Skin epidermis (tissue), 12 donors: ENCODE data around the gene PPFIA4.

ENCODE experiments used
- H3K27ac ChIP-seq, 21 experiments: fragments of 200-600 bp; sonication (generic) in 11 of 21; one replicate each; pipeline ENCODE4 v1.5.0; 2020; ENCODE audit warnings: mild to moderate bottlenecking in 3 of 21, inconsistent platforms in 2 of 21, moderate library complexity in 2 of 21
- H3K4me3 ChIP-seq, 7 experiments: fragments of 200-600 bp; sonication (generic) in 2 of 7; one replicate each; pipeline ENCODE4 v1.5.0; 2020; ENCODE audit warnings: inconsistent platforms in 2 of 7, mild to moderate bottlenecking in 2 of 7, moderate library complexity in 1 of 7

PPFIA4 gene

DNA sequence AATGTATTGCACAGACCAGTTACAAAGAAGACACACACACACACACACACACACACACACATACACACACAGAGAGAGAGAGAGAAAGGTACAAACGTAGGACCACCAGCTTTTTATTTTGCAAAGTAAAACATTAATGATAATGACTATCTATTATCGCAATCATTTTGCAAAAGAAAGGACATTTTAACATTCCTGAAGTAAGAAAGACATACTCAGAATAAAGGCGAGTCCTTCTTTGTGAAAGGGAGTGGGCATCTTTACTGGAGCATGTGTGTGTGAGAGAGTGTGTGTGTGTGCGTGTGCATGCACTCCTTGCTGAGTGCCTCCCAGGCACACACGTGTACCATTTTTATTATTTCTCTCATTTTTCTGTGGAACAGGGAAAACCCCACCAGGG is 28.4 kb downstream of the PPFIA4 start:
- H3K4me3 ChIP-seq = no peak overlapping the region

DNA sequence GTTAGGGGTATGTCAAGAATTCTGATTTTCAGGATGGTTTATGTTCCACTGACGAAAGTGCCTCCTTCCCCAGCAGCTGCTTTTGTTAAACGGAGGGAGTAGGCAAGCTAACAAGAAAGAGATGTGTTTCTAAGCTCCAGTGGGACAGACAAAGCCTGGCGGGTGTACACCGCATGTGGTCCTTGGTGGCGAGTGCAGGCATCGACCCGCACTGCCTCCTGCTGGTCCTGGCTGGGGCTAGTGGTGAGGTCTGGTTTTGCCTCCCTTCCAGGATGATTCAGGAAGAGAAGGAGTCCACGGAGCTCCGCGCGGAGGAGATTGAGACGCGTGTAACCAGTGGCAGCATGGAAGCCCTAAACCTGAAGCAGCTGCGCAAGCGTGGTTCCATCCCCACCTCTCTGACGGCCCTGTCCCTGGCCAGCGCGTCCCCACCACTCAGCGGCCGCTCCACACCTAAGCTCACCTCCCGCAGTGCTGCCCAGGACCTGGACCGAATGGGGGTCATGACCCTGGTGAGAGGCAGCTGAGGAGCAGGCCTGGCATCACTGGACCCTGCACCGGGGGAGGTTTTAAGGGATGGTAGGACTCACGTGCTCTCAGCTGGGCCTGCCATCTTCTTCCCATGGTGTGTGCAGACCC is 29.0 kb downstream of the PPFIA4 start:
- no peak overlapping the region for H3K4me3 ChIP-seq
- no peak overlapping the region for H3K27ac ChIP-seq

More for the DNA sequence above, 28.4 kb downstream of the PPFIA4 start:
- no peak overlapping the region for H3K27ac ChIP-seq

DNA sequence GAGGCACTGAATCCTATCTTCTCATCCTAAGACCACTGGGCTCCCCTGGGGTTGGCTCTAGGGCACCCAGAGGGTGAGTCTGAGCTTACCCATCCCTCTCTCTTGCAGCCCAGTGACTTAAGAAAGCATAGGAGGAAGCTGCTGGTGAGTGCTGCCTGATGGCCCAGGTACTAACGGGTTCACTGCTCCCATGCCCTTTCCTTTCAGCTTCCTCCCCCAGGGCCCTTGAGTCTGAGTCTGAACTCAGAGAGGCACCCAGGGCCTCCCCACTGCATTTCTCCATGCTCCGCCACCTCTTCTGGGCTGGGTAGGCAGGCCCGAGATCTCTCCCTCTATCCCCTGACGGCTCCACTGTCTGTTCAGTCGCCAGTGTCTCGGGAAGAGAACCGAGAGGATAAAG is 29.7 kb downstream of the PPFIA4 start:
- no peak overlapping the region for H3K27ac ChIP-seq

DNA sequence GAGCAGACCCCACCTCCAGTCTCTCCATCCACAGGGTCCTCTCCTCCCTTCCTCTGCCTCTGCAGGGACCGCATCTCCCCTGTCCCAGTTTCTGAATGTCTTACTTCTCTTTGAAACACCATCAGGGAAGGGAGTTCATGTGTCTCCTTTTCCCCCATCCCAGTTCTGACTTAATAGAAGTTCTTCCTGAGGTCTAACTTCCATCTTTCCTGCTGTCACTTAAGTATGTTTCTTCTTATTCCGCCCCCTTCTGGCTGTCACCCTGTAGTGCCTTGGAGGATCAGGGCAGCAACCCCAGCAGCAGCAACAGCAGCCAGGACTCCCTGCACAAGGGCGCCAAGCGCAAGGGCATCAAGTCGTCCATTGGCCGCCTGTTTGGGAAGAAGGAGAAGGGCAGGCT is 30.2 kb downstream of the PPFIA4 start:
- no peak overlapping the region for H3K27ac ChIP-seq
- no peak overlapping the region for H3K4me3 ChIP-seq

More for the DNA sequence above, 29.7 kb downstream of the PPFIA4 start:
- no peak overlapping the region for H3K4me3 ChIP-seq

DNA sequence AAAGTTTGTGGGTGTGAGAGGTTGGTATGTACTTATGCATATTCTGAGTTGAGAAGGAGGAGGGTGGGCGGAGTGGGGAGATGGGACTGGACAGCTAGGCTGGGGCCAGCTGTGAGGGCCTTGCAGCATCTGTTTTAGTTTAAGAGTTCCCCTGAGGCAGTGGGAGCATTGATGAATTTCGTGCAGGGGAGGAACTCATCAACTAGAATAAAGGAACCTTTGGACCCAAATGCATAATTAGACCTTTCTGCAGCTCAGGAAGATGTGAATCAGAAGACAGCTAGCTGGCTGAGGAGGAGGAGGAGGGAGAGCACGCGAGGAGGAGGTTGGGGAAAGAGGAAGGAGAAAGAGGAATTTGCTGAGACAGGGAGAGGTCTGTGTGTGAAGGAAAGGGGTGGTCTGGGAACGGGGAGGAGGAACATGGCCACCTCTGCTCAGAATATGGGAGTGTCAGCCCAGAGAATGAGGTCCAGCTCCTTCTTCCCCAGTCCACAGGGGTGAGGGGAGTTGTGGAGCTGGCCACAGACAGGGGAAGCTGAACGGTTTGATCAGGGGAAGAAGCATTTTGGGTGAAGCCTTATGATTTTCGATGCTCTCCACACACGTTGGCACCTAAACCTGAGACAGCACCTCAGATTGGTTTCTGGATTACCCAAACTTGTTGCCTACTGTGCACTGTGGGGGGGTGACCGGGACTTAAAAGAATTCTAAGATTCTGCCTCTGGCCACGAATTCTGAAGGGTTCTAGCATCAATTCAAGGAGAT is 31.8 kb downstream of the PPFIA4 start:
- no peak overlapping the region for H3K27ac ChIP-seq

DNA sequence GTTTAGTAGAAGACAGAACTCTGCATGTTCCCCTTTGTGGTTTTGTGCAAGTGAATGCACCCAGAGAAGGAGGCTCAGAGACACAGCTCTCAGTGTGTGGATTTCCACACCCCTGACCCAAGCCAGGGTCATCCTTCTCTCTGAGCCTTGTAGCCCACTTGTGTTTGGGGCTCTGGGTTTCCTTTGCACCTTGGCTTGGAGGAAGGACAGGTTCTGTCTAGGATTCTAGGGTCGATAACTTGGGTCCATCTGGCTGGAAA is 32.3 kb downstream of the PPFIA4 start:
- Histone ChIP-seq H3K4me3 (no peak overlapping the region), H3K27ac (no peak overlapping the region)

More for the DNA sequence above, 31.8 kb downstream of the PPFIA4 start:
- H3K4me3 ChIP-seq = no peak overlapping the region

DNA sequence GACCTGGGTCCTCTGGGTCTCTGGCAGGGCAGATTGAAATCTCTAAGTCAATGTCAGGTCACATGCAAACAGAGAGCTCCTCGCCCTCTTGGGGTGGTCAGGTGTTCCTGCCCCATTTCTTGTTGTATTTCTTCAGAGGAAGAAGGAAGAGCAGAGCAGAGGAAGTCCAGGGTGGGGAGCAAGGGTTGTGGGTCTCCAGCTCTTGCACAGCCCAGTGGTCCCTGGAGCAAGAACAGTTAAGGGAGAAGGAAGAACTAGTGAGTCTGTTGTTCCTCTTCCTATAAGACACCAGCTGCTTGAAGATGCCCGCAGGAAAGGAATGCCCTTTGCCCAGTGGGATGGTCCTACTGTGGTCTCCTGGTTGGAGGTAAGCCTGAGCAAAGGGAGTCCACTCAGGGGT is 33.2 kb downstream of the PPFIA4 start:
- Histone ChIP-seq H3K4me3 (no peak overlapping the region), H3K27ac (no peak overlapping the region)

DNA sequence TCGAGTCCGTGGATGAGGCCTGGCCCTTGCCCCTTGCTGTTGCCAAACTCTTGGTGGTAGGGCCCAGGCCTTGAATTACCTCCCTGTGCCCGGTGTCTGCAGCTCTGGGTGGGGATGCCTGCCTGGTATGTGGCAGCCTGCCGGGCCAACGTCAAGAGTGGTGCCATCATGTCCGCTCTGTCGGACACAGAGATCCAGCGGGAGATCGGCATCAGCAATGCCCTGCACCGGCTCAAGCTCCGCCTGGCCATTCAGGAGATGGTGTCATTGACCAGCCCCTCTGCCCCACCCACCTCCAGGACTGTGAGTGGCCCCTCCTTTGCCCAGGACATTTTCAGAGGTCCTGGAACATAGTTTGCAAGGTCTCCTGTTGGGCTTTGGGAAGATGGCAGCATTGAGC is 33.8 kb downstream of the PPFIA4 start:
- H3K27ac ChIP-seq = no peak overlapping the region

DNA sequence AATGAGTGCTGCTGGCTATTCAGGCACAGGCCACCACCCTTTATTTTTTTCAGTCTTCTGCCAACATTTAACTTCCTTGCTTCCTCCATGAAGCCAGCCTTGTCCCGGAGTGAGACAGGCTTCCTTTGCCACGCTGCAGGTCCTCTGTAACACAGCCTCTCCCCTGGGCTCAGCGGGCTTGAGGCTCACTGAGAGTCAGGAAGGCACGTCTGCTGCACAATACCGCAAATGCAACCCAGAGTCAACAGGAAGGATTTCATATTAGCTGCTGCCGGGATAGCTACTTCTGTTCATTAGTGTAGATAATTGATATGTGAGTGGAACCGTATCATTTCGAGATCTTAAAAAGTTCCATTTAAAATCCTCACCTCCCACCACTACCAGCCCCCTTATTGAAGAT is 37.0 kb downstream of the PPFIA4 start:
- no peak overlapping the region for H3K27ac ChIP-seq
- H3K4me3 ChIP-seq = no peak overlapping the region

More for the DNA sequence above, 33.8 kb downstream of the PPFIA4 start:
- no peak overlapping the region for H3K4me3 ChIP-seq

DNA sequence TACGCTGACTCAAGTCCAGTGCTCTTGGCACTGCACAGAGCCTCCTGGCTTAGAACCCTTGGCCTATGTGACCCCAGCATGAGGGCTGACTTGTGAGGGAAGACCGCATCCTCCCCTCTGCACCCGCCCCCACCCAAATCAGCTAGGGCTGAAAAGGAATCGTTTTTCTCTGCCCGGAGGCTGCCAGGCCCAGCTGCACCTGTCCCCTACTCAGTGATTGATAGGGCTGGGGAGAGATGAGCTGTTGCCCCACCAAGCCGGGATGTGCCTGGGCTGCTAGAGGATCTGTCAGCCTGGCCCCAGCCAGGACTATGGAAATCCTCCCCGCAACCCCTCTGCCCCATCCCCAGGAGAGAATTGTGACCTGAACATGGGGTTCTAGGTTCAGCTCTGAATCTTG is 38.9 kb downstream of the PPFIA4 start:
- no peak overlapping the region for H3K4me3 ChIP-seq
- H3K27ac ChIP-seq = no peak overlapping the region

DNA sequence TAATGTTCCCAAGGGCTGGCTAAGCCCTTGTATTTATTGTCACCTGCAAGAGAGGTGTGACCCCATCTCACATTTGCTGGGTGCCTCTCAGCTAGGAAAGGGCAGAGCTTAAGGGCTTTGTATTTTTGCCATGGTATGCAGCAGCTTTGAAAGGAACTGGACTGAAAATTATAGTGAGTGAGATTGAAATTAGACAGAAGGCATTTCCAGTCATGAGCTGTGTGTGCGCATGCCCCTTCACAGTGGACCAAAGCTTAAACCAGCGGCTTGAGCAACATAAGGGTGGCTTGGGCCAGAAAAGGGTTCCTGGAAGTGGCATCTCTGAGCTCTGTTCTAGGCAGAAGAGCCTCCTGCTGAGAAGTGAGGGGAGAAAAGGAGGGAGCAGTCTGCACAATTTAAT is 39.7 kb downstream of the PPFIA4 start:
- Histone ChIP-seq H3K27ac (no peak overlapping the region), H3K4me3 (no peak overlapping the region)

DNA sequence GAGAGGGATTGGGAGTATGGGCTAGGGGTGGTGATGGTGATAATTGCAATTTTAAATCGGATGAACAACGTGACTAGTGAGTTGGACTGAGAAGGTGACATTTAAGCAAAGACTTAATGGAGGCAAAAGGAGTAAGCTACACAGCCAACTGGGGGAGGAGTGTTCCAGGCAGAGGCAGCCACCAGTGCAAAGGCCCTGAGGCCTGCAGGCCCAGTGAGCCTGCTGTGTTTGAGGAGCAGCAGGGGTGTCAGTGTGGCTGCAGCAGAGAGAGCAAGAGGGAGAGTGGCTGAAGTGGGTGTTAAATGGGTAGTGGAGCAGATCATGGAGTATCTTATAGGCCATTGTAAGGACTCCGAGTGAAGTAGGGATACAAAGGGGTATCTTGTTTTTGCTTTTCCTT is 40.7 kb downstream of the PPFIA4 start:
- Histone ChIP-seq H3K4me3 (no peak overlapping the region), H3K27ac (peak overlapping the region in 1 of 21 experiments; percentile 9)

DNA sequence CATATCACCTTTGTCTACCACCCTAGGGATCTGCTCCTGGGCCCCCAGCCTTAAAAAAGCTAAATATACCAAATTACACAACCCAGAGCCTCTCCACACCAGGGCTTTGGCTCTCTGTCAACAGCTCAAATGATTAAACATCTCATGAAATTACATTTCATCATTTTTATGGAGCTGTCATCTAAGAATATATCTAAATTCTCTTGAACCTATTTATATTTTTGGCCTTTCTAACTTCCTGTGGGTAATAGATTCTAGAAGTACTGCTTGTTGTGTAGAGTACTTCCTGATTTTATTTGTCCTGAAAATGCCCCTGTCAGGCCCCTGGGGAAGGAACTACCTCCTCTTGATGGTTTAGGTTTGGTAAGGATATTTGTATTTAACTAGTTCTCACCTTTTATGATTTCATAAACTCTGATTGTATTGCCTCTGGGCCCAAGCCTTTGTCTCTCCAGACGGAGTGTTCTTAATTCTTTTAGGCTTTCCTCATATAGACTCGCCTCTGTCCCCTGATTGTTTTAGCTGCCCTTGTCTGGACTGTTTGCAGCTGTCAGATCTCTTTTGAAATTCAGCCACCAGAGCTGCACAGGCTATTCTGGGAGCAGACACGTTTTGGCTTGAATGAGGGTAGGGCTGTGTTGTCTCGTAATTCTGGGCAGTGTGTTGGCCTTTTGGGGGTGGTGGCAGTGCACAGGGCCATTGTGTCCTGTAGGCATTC is 42.9 kb downstream of the PPFIA4 start:
- H3K27ac ChIP-seq = no peak overlapping the region
- H3K4me3 ChIP-seq = no peak overlapping the region

DNA sequence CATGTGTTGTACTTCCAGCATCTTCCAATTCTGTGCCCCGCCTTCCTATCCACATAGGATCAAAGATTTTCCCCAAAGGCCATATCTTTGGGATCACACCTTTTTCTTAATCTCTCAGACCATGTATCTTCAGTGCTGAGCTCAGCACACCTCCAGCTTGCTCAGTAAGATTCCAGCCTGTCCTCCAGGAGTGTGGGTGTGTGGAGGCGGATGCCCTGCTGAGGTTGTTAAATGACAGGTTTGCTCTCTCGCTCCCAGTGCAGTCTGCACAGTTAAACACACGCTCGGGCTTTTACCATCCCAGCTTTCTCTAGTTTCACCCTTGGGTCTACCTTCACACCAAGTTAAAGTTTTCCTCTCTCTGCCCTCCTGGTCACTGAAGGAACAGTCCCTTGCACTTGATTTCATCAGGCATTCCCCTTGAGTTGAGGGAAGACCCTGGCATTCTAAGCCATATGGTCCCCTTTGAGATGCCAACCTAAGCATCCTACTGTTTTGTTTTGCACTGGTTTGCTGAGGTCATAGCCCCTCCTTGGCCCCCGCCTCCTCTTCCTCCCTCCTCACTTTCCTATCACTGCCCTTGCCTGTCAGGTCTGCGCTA is 45.8 kb downstream of the PPFIA4 start:
- Histone ChIP-seq H3K27ac (no peak overlapping the region), H3K4me3 (no peak overlapping the region)

DNA sequence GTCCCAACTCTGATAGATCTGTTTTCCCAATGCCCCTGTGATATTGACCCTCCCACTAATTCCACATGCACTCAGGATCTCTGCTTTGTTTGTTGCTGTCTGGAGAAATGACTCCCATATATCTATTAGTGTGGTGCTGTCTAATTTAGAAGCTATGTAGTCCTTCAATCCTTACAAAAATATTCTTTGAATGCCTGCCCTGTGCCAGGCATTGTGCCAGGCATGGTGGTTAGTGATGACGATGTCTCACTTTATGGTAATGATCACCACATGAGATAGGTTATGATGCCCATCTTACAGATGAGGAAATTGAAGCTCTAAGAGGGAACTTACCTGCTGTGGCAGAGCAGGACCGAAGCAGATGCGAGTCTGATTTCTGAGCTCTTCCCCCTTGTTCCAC is 46.6 kb downstream of the PPFIA4 start:
- H3K27ac ChIP-seq = no peak overlapping the region
- H3K4me3 ChIP-seq = no peak overlapping the region

DNA sequence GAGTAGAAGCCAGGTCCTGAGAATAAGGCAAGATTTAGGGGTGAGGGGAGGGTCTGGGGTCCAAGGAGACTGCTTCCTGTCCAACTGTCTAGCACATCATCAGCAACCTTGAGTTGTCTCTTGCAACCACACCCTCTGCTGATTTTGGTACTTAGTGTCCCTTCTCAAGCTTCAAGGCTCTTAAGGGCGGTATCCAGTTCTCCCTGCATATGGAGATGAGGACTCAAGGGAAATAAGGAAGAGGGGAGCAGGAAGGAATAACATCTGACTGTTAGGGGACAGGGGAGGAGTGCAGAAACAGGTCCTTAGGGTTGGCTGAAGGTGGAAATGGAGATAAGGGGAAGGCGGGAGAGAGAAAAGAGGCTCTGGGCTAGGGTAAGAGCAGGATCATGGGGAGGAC is 47.2 kb downstream of the PPFIA4 start:
- Histone ChIP-seq H3K4me3 (no peak overlapping the region), H3K27ac (no peak overlapping the region)

DNA sequence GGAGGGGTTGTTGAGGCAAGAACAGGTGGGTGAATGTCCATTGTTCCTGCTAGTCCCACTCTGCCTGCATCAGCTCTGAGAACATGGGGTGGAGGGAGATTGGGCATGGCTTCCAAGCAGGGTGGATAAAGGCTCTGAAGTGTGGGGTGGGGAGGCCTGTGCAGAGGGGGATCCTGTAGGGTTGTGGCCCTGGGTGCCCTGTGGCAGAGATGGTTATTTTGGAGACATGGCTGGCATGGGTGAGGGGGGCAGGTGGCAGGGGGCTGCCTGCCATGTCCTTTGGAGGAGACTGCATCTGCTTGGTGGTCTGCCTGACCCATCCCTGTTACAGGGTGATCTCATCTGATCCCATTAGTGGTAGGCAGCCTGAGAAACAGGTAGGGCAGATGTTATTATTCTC is 48.3 kb downstream of the PPFIA4 start:
- no peak overlapping the region for H3K27ac ChIP-seq
- no peak overlapping the region for H3K4me3 ChIP-seq

DNA sequence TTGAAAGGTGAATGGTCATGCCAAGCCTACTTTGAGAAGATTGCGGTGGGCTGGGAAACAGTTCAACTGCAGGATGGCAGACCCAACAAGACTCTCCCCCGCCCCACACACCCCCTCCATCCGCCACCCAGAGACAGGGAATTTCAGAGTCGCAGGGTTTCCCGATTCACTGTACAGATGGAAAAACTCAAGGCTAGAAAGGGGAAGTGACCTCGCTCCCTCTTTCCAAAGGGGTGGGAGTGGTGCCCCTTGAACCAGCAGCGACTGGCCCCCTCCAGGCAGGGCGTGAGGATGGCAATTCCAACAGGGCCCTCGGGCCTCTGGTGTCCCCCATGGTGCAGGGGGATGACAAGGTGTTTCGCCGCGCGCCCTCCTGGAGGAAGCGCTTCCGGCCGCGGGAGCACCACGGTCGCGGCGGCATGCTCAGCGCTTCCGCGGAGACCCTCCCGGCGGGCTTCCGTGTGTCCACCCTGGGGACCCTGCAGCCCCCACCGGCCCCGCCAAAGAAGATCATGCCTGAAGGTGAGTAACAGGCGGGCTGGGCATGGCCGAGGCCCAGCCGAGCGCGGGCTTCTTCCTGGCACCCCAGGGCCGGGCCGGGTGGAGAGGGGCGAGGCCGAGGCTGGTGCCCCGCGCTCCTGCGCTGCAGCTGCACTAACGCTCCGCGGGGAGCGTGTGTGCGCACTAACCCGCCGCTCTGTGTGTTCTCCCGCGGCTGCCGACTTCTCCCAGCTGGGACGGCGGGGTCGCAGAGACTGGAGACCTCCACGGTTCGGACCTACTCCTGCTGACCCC is 49.1 kb downstream of the PPFIA4 start:
- Histone ChIP-seq H3K27ac (peak overlapping the region in 1 of 21 experiments; percentile 35), H3K4me3 (peak overlapping the region; percentile 15 to 34 (median 19))

DNA sequence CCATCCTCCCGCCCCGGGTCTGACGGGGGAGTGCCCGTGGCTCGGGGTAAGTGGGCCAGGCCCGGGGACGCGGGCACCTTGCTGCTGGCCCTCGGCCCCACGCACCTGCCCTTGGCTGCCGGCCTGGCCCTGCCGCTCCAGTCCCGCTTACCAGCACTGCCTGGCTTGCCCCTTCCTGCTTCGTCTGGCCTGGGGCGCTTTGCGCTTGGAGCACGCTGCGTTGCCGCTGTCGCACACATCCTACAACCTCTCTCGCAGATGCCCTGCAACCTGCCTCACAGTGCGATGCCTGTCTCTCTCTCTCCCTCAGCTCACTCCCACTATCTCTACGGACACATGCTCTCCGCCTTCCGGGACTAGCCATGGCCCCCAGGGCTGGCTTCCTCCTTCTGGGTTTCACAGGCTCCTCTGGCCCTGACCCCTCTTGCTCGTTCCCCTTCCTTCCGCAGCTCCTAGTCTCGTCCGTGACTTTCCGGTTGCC is 49.8 kb downstream of the PPFIA4 start:
- peak overlapping the region; percentile 15 to 34 (median 19) for H3K4me3 ChIP-seq
- H3K27ac ChIP-seq = peak overlapping the region in 1 of 21 experiments; percentile 35

DNA sequence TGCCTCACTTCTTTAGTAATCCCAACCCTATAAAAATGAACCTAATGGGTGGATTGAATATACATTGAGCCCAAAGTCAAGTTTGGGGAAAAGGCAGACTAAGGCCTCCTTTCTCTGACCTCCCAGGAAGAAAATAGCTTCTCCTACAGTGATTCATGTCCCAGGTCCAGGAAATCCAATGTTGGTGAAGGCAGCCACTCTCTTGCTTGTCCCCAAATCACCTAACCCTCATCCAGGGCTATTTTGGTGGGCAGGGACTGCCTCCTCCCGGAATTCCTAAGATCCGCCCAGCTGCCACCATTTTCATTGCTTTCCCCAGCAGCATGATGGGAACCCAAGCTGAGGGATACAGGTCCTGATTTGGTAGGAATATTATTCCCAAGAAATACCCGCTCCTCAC is 51.1 kb downstream of the PPFIA4 start:
- no peak overlapping the region for H3K27ac ChIP-seq

More for the DNA sequence above, 51.1 kb downstream of the PPFIA4 start:
- H3K4me3 ChIP-seq = no peak overlapping the region
